Gastroesophageal sphincter (tissue), 4 donors: ENCODE measurements around the gene PUS7. TPM values are rescaled to one million over a fixed set of nuclear protein-coding genes. Genes with fewer than 3 reads are reported as not detected.
A peak's percentile ranks its signal among the peaks of the same experiment; 100 is the strongest.
"Not testable (repeated sequence)": the region's sequence is repeated elsewhere in the genome, so short reads cannot be mapped to it uniquely, and the experiment has no call there.

Experiments used
- ATAC-seq: fragments of 150-250 bp; one replicate; pipeline ENCODE4 v1.9.1; 2016; ENCODE audit warnings: mild to moderate bottlenecking, moderate library complexity
- H3K27ac ChIP-seq, 4 donors: fragments of 200-600 bp; sonication (generic) in 3 of 4; 1 replicate in 3 of 4; 2 replicates in 1 of 4; pipeline ENCODE4 v1.5.1; 2016 to 2019
- H3K27me3 ChIP-seq: fragments of 200-600 bp; sonication (generic); one replicate; pipeline ENCODE4 v1.5.1; 2019
- H3K36me3 ChIP-seq, 2 donors: fragments of 200-600 bp; sonication (generic); one replicate each; pipeline ENCODE4 v1.5.1; 2019; ENCODE audit warnings: control low read depth in 1 of 2
- H3K4me1 ChIP-seq, 3 donors: fragments of 200-600 bp; sonication (generic); 1 replicate in 2 of 3; 2 replicates in 1 of 3; pipeline ENCODE4 v1.5.1; 2016 to 2019; ENCODE audit warnings: control low read depth in 2 of 3
- H3K4me3 ChIP-seq, 2 donors: fragments of 200-600 bp; sonication (generic); one replicate each; pipeline ENCODE4 v1.5.1; 2019; ENCODE audit warnings: mild to moderate bottlenecking in 1 of 2, moderate library complexity in 1 of 2
- H3K9me3 ChIP-seq, 3 donors: fragments of 200-600 bp; sonication (generic); one replicate each; pipeline ENCODE4 v1.5.1; 2017 to 2019; ENCODE audit warnings: control low read depth in 2 of 3
- EP300 ChIP-seq: sonication (generic); formaldehyde crosslinking; IDR thresholded peaks from one replicate; pipeline ENCODE4 v1.6.1; 2017; ENCODE audit warnings: antibody characterized with exemption, mild to moderate bottlenecking
- POLR2A ChIP-seq, 2 donors: fragments of 450-650 bp; IDR thresholded peaks; one replicate each; pipeline ENCODE4 v1.6.1; 2017; ENCODE audit warnings: antibody characterized with exemption in 2 of 2, mild to moderate bottlenecking in 2 of 2, moderate library complexity in 1 of 2
- POLR2AphosphoS5 ChIP-seq: sonication (generic); formaldehyde crosslinking; IDR thresholded peaks from one replicate; pipeline ENCODE4 v1.6.1; 2017; ENCODE audit warnings: antibody characterized with exemption
- WGBS, 2 donors: methylation state at CpG; one replicate each; pipeline ENCODE4 v1.1.5; 2018; ENCODE audit warnings: low coverage in 1 of 2; 5-methylcytosine and 5-hydroxymethylcytosine counted together
- total RNA-seq, 4 donors: library from RNA; depleted of rRNA; stranded (reverse); fragments of >200 nt; gene quantifications; one replicate each; pipeline ENCODE4 v1.1.0, GENCODE V29; 2016
- TF ChIP-seq, protein P1 (sequence below), 4 experiments: fragments of 200-600 bp in 2 of 4; fragments of 450-650 bp in 2 of 4; sonication (generic) in 1 of 4; IDR thresholded peaks; one replicate each; pipeline ENCODE4 v1.5.1; 2017 to 2019; ENCODE audit warnings: antibody characterized with exemption in 4 of 4, mild to moderate bottlenecking in 2 of 4, moderate library complexity in 2 of 4

The PUS7 gene
- total RNA-seq, 4 donors from 2014 or later, result 11.9 to 15.1 (median 13.2) TPM

DNA sequence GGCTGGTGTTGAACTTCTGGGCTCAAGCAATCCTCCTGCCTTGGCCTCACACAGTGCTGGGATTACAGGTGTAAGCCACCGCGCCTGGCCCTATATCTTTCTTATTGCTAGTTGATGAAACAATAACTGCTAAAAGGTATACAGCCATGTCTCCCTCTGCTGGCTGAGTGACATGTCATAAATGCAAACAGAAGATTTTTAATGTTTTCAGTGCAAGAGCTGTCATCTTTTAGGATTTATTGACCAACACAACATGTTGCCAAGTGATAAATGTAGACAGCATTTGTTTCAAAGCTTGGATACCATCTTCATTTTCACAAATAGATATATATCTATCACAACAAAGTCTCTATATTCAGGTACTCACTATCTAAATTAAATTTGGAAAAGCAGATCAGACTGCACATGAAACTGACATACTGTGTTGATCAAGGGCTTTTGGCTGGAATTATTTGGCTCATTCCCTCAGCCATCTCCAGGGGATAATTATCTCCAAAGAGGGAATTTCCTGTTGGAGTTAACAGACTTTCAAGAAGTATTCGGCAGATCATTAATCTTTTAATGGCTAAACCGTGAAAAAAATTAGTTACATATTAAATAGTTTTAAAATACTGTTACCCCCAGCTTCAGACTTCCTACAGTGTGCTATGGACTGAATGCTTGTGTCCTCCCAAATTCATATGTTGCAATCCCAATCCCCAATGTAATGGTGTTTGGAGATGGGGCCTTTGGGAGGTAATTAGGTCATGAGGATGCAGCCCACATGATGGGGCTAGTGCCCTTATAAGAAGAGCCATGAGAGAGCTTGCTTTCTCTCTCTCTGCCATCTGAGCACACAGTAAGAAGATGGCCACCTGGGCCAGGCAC, 92.1 kb downstream of the PUS7 start:
- Histone ChIP-seq H3K9me3 (no peaks in the 10 kb centered on the region), H3K27ac (no peak overlapping the region), H3K36me3 (no peaks in the 10 kb centered on the region), H3K4me1 (peaks cover 0 to 6% (median 0%) of the 10 kb centered on the region in 3 donors), H3K4me3 (no peak overlapping the region), H3K27me3 (no peaks in the 10 kb centered on the region)
- TF ChIP-seq, protein P1, sequence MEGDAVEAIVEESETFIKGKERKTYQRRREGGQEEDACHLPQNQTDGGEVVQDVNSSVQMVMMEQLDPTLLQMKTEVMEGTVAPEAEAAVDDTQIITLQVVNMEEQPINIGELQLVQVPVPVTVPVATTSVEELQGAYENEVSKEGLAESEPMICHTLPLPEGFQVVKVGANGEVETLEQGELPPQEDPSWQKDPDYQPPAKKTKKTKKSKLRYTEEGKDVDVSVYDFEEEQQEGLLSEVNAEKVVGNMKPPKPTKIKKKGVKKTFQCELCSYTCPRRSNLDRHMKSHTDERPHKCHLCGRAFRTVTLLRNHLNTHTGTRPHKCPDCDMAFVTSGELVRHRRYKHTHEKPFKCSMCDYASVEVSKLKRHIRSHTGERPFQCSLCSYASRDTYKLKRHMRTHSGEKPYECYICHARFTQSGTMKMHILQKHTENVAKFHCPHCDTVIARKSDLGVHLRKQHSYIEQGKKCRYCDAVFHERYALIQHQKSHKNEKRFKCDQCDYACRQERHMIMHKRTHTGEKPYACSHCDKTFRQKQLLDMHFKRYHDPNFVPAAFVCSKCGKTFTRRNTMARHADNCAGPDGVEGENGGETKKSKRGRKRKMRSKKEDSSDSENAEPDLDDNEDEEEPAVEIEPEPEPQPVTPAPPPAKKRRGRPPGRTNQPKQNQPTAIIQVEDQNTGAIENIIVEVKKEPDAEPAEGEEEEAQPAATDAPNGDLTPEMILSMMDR (IDR thresholded peaks at IDR 0.05), result peak in 3 of 4 experiments; percentile 35 to 52 (median 35)
- TF ChIP-seq POLR2A (IDR thresholded peaks at IDR 0.05), result no peak
- no peak for ATAC-seq
- WGBS, 2 donors, result 31 to 40% methylated on average over 4 of the region's 4 CpGs

DNA sequence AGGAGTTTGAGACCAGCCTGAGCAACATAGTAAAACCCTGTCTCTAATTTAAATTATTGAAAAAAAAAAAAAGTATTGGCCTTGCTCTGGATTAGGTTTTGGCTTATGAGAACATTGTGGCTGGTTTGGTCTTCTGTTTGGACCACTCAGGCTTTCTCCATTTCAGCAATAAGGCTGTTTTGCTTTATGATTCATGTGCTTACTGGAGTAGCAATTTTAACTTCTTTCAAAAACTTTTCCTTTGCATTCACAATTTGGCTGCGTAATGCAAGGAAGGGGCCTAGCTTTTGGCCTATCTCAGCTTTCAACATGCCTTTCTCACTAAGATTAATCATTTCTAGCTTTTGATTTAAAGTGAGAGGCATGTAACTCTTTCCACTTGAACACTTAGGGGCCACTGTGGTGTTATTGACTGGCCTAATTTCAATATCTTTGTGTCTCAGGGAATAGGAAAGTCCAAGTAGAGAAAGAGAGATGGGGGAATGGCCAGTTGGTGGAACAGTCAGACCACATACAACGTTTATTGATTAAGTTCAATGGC, 95.4 kb downstream of the PUS7 start:
- Histone ChIP-seq H3K36me3 (no peaks in the 10 kb centered on the region), H3K4me3 (no peak overlapping the region), H3K27ac (no peak overlapping the region), H3K9me3 (no peaks in the 10 kb centered on the region), H3K4me1 (peaks cover 0 to 6% (median 0%) of the 10 kb centered on the region in 3 donors), H3K27me3 (no peaks in the 10 kb centered on the region)
- WGBS, 2 donors, result 60 to 83% methylated on average over 1 to 2 of the region's 2 CpGs
- no peak for ATAC-seq
- TF ChIP-seq, protein P1 (IDR thresholded peaks at IDR 0.05), result no peak
- TF ChIP-seq POLR2A (IDR thresholded peaks at IDR 0.05) (no peak), EP300 (no peak), POLR2AphosphoS5 (no peak)

DNA sequence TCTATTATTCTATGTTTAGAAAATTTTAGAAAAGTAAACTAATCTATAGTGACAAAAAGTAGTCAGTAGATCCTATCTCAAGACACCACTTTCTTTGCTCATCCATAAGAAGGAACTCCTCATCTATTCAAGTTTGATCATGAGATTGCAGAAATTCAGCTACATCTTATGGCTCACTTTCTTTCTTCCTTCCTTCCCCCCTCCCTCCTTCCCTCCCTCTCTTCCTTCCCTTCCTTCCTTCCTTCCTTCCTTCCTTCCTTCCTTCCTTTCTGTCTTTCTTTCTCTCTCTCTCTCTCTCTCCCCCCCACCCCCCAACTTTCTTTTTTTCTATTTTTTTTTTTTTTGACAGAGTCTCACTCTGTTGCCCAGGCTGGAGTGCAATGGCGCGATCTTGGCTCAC, 98.1 kb downstream of the PUS7 start:
- TF ChIP-seq, protein P1 (IDR thresholded peaks at IDR 0.05), result no peak
- no peak for TF ChIP-seq EP300
- no peak for TF ChIP-seq POLR2AphosphoS5
- no peak for TF ChIP-seq POLR2A (IDR thresholded peaks at IDR 0.05)
- Histone ChIP-seq H3K4me3 (no peak overlapping the region), H3K27me3 (no peaks in the 10 kb centered on the region), H3K36me3 (no peaks in the 10 kb centered on the region), H3K9me3 (no peaks in the 10 kb centered on the region), H3K4me1 (no peaks in the 10 kb centered on the region), H3K27ac (no peak overlapping the region)
- 100% methylated on average over 2 of the region's 2 CpGs for WGBS, 2 donors
- no peak for ATAC-seq

DNA sequence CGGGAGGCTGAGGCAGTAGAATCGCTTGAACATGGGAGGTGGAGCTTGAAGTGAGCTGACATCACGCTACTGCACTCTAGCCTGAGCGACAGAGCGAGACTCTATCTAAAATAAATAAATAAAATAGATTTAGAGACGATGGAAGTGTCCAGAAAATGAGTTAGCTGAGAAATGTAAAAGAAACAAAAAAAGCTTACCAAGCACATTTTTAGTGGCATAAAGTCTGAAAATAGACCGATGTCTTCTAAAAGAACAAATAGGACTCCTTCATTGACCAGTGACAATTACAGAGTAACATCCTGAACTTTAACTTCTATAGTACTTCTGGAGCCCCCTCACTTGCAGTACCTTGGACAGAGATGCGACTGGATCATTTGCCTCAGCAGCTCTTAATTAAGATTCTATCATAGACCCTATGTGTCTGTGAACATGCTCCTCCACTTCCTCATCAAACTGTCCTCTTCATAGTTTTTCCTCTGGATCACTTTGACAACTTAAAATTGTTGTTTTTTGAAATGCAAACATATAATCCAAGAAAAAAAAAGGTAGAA, 108.1 kb downstream of the PUS7 start:
- ATAC-seq, result no peak
- Histone ChIP-seq H3K9me3 (no peaks in the 10 kb centered on the region), H3K4me1 (no peaks in the 10 kb centered on the region), H3K27ac (no peak overlapping the region), H3K4me3 (no peak overlapping the region), H3K27me3 (no peaks in the 10 kb centered on the region), H3K36me3 (no peaks in the 10 kb centered on the region)
- WGBS, 2 donors, result 57 to 62% methylated on average over 6 to 8 of the region's 8 CpGs
- no peak for TF ChIP-seq POLR2A (IDR thresholded peaks at IDR 0.05)
- TF ChIP-seq POLR2AphosphoS5, result no peak
- TF ChIP-seq EP300, result no peak
- TF ChIP-seq, protein P1 (IDR thresholded peaks at IDR 0.05), result no peak

DNA sequence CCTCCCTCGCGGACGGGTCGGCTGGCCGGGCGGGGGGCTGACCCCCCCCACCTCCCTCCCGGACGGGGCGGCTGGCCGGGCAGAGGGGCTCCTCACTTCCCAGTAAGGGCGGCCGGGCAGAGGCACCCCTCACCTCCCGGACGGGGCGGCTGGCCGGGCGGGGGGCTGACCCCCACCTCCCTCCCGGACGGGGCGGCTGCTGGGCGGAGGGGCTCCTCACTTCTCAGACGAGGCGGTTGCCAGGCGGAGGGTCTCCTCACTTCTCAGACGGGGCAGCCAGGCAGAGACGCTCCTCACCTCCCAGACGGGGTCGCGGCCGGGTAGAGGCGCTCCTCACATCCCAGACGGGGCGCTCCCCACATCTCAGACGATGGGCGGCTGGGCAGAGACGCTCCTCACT, 111.3 kb downstream of the PUS7 start:
- H3K4me3 ChIP-seq, H3K27me3 ChIP-seq, H3K4me1 ChIP-seq, H3K36me3 ChIP-seq, ATAC-seq, H3K9me3 ChIP-seq, H3K27ac ChIP-seq: not testable (repeated sequence)
- WGBS, 2 donors, result no CpG with 5 or more reads among the region's 36 CpGs

DNA sequence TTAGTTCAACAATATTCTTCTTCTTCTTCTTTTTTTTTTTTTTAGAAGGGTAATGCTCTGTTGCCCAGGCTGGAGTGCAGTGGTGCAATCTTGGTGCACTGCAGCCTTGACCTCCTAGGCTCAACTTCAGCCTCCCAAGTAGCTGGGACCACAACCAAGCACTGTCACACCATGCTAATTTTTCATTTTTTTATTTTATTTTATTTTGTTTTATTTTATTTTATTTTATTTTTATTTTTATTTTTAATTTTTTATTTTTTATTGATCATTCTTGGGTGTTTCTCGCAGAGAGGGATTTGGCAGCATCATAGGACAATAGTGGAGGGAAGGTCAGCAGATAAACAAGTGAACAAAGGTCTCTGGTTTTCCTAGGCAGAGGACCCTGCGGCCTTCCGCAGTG, 112.3 kb downstream of the PUS7 start:
- not testable (repeated sequence) for H3K4me1 ChIP-seq, H3K4me3 ChIP-seq, ATAC-seq, H3K27ac ChIP-seq, H3K36me3 ChIP-seq, H3K27me3 ChIP-seq, H3K9me3 ChIP-seq
- whole genome bisulfite sequencing, 2 donors, result no CpG with 5 or more reads among the region's 3 CpGs
